Thoracic aorta (tissue), 2 donors: Measurements from ENCODE around the gene ADRA1B. TPM values are rescaled to one million over a fixed set of nuclear protein-coding genes. Genes with fewer than 3 reads are reported as not detected.

Experiments
- ATAC-seq: fragments of 150-250 bp; one replicate; pipeline ENCODE4 v1.8.0; 2017; ENCODE audit warnings: low read depth; ENCODE audit not compliant: insufficient number of reproducible peaks, low FRiP score
- DNase-seq: peaks from one replicate; pipeline ENCODE4 v3.0.0-alpha.2; 2020; ENCODE audit warnings: low spot score
- H3K27ac ChIP-seq, 2 donors: fragments of 200-600 bp; sonication (generic); 1 replicate in 1 of 2; 2 replicates in 1 of 2; pipeline ENCODE4 v1.5.1; 2016; ENCODE audit warnings: mild to moderate bottlenecking in 2 of 2, moderate library complexity in 2 of 2
- H3K27me3 ChIP-seq: fragments of 200-600 bp; sonication (generic); replicated peaks from 2 replicates; pipeline ENCODE4 v1.6.0; 2016; ENCODE audit warnings: mild to moderate bottlenecking; ENCODE audit not compliant: insufficient read depth
- H3K36me3 ChIP-seq: fragments of 200-600 bp; sonication (generic); one replicate; pipeline ENCODE4 v1.5.1; 2016
- H3K4me1 ChIP-seq, 2 donors: fragments of 200-600 bp; sonication (generic); 1 replicate in 1 of 2; 2 replicates in 1 of 2; pipeline versions ENCODE4 v1.5.1 to v1.6.0; 2016; ENCODE audit warnings: low read depth in 2 of 2, mild to moderate bottlenecking in 1 of 2; ENCODE audit not compliant: control insufficient read depth in 1 of 2
- H3K4me3 ChIP-seq: fragments of 200-600 bp; sonication (generic); 2 replicates; pipeline ENCODE4 v1.5.1; 2016; ENCODE audit warnings: mild to moderate bottlenecking
- H3K9me3 ChIP-seq: fragments of 200-600 bp; sonication (generic); 2 replicates; pipeline ENCODE4 v1.5.1; 2016
- total RNA-seq, 2 donors: library from RNA; depleted of rRNA; stranded (reverse); fragments of >200 nt; gene quantifications; one replicate each; pipeline versions ENCODE4 v1.1.0 to v1.2.3, GENCODE V29; 2016
- TF ChIP-seq, protein P1 (sequence below): fragments of 200-600 bp; sonication (generic); IDR thresholded peaks from one replicate; pipeline ENCODE4 v1.5.1; 2019; ENCODE audit warnings: antibody characterized with exemption

ADRA1B gene
- total RNA-seq, 2 donors from 2014 or later, result 14.8 to 53.3 TPM

DNA sequence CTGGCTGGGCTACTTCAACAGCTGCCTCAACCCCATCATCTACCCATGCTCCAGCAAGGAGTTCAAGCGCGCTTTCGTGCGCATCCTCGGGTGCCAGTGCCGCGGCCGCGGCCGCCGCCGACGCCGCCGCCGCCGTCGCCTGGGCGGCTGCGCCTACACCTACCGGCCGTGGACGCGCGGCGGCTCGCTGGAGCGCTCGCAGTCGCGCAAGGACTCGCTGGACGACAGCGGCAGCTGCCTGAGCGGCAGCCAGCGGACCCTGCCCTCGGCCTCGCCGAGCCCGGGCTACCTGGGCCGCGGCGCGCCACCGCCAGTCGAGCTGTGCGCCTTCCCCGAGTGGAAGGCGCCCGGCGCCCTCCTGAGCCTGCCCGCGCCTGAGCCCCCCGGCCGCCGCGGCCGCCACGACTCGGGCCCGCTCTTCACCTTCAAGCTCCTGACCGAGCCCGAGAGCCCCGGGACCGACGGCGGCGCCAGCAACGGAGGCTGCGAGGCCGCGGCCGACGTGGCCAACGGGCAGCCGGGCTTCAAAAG lies 55.7 kb downstream of the ADRA1B start:
- DNase-seq, result no peak
- TF ChIP-seq, protein P1, sequence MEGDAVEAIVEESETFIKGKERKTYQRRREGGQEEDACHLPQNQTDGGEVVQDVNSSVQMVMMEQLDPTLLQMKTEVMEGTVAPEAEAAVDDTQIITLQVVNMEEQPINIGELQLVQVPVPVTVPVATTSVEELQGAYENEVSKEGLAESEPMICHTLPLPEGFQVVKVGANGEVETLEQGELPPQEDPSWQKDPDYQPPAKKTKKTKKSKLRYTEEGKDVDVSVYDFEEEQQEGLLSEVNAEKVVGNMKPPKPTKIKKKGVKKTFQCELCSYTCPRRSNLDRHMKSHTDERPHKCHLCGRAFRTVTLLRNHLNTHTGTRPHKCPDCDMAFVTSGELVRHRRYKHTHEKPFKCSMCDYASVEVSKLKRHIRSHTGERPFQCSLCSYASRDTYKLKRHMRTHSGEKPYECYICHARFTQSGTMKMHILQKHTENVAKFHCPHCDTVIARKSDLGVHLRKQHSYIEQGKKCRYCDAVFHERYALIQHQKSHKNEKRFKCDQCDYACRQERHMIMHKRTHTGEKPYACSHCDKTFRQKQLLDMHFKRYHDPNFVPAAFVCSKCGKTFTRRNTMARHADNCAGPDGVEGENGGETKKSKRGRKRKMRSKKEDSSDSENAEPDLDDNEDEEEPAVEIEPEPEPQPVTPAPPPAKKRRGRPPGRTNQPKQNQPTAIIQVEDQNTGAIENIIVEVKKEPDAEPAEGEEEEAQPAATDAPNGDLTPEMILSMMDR, result no peak
- Histone ChIP-seq H3K36me3 (no peaks in the 10 kb centered on the region), H3K9me3 (no peaks in the 10 kb centered on the region), H3K27me3 (no peaks in the 10 kb centered on the region), H3K4me1 (peaks cover 14 to 32% of the 10 kb centered on the region in 2 donors), H3K4me3 (peak overlapping the region; percentile 65), H3K27ac (peak overlapping the region in 1 of 2 donors; percentile 51)
- no peak for ATAC-seq

DNA sequence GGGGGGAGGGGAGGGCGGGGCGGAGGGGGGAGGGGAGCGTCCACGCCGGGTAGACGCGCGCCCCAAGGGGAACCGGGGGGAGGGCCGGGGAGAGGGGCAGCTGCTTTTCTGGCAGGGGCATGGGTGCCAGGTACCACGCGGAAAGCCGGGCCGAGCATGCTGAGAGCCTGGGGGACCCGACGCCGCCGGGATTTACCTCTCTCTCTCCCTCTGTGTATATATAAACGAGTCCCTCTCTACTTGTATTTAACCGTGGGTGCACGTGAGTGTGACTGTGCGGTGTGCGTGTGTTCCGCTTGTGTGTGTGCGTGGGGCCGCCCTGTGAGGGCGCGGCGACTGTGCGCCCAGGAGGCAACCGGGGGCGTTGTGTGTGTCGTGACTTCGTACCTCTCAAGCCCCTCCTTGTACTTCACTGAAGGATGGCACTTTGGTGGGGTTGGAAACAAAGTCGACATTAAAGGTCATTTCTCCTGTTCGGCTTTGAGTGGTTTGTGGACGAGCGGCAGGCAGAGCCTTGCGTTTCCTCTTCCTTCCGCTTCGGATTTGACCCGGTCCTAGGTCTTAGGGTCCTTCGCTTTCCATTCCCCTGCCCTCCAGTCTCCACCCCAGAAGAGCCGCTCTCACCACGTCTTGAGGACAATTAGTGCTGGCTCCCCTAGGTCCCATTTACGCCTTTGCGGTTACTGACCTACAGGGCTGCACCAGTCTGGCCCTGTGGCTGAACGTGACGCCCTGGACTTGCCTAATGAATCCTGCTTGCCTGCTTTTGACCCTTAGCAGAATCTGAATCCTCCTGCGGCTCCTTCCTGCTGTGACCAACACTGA lies 56.5 kb downstream of the ADRA1B start:
- DNase-seq, result no peak
- peak overlapping the region in 1 of 2 donors; percentile 86 for H3K27ac ChIP-seq

DNA sequence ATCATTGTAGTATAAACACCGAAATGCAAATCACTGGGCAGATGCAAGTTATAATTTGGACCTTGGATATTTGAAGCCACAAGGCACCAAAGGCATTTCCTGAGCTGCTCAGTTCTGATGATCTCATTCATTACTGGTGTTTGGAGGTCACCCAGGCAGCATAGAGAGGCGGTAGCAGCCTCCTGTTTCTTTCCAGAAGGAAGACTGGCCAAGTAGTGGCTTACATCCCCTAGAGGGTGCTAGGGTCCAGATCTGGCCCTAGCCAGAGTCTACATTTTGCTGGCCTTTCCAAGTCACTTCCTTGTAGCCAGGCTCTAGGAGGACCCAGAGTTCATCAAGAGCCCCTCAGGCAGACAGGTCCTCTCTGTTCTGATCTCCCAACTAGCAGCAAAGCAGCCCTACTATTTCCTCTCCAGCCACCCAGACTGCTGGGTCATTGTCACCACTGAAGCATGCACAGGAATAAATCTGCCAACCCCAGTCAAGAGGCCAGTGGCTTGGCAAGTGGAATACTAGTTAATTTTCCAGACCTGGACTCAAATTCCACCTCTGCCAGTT lies 59.3 kb downstream of the ADRA1B start:
- peak; percentile 90 for ATAC-seq
- Histone ChIP-seq H3K4me3 (peak overlapping the region; percentile 41), H3K27ac (peak overlapping the region; percentile 54 to 86), H3K27me3 (no peaks in the 10 kb centered on the region), H3K4me1 (peaks cover 14 to 32% of the 10 kb centered on the region in 2 donors), H3K9me3 (no peaks in the 10 kb centered on the region), H3K36me3 (no peaks in the 10 kb centered on the region)
- TF ChIP-seq, protein P1, result no peak
- no peak for DNase-seq

More for the DNA sequence above, 56.5 kb downstream of the ADRA1B start:
- Histone ChIP-seq H3K4me3 (peak overlapping the region; percentile 65), H3K9me3 (no peaks in the 10 kb centered on the region), H3K4me1 (peaks cover 14 to 32% of the 10 kb centered on the region in 2 donors), H3K27me3 (no peaks in the 10 kb centered on the region), H3K36me3 (no peaks in the 10 kb centered on the region)
- TF ChIP-seq, protein P1, result no peak
- no peak for ATAC-seq

DNA sequence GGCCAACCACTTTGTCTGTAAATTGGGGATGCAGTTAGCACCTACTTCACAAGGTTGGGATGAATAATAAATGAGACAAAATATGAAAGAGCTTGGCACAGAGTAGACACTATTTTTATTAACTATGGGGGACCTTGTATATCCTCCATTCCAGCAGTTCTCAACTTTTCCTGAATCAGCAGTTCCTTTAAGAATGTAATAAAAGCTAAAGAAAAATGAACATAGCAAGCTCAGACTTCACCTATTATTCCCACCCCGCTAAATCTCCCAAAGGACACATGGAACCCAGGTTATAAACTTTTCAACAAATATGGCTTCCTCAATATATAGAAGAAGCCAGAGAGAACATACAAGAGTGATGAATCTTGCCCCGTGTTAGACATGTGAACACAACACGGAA lies 60.6 kb downstream of the ADRA1B start:
- Histone ChIP-seq H3K36me3 (no peaks in the 10 kb centered on the region), H3K4me1 (peaks cover 14 to 26% of the 10 kb centered on the region in 2 donors), H3K4me3 (no peak overlapping the region), H3K27me3 (no peaks in the 10 kb centered on the region), H3K27ac (peak overlapping the region in 1 of 2 donors; percentile 9), H3K9me3 (no peaks in the 10 kb centered on the region)
- DNase-seq (no peak), ATAC-seq (no peak)
- TF ChIP-seq, protein P1, result no peak

DNA sequence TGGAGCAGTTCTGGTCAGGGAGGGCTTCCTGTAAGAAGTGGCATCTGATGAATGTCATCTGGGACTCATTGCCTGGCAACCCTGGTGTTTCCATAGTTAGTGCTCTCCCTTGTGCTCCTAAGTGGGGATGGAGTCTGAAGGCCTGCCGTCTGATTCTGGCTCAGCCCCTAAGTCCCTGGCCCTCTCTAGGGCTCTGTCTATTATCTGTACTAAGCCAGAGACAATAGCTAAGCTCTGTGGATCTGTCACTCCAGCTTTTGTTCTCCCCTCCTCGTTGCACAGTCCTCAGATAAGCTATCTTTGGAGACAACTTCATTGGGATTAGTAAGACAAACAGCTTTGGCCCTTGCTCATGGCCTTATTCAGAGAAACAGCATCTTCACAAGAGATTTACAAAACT lies 62.1 kb downstream of the ADRA1B start:
- no peak for ATAC-seq

More for the DNA sequence above, 62.1 kb downstream of the ADRA1B start:
- no peak for DNase-seq
- Histone ChIP-seq H3K27me3 (no peaks in the 10 kb centered on the region), H3K9me3 (no peaks in the 10 kb centered on the region), H3K27ac (no peak overlapping the region), H3K36me3 (no peaks in the 10 kb centered on the region), H3K4me3 (no peak overlapping the region), H3K4me1 (peaks cover 14 to 26% of the 10 kb centered on the region in 2 donors)
- TF ChIP-seq, protein P1, result no peak
